GM19025 (cell line): ENCODE results near the gene ZMIZ1.

Source experiments
- ATAC-seq: cut with Tn5 transposase; IDR thresholded peaks from one replicate; pipeline ENCODE4 v1.9.1; 2021; ENCODE audit warnings: mild to moderate bottlenecking, low read depth, moderate library complexity; ENCODE audit not compliant: unreplicated experiment

ZMIZ1 gene

DNA sequence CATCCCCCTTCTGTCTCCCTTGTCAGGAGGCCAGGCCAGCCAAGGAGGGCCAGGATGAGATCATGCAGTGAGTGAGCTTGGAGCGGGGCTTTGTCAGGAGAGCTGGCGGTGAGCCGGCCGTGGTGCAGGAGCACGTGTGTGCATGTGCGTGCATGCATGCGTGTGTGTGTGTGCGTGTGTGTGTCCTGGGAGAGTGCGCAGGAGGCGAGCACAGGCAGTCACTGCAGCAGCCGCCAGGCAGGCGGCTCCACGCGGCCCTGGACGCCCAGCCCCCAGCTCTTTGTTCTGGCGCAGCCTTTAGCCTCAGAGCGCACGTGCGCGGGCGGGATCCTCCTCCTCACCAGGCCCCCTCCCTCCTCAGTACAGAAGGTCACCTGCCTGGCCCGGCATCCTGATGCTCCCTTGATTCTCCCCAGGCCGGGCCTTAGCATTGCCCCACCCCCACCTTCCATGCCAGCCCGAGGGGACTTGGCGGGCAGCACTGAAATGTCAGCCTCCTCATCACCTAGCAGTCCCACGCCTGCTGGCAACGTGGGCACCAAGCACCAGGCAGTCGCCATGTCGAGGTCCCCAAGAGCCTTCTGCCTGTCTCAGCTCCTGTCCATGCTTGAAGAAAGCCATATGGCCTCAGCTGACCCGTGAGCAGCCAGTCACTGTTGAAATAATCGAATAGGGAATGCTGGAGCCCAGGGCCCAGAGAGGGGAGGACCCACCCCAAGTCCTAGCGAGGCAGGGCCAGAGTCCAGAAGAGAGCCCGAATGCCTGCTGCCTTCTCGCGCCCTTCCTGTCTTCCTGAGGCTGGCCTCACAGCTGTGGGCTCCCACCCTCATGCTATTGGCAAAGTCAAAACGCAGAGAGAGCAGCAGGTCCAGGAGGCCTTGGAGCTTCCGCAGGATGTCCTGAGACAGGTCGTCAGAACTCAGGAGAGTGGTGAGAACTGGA lies 152.6 kb downstream of the ZMIZ1 start:
- ATAC-seq = no peak

DNA sequence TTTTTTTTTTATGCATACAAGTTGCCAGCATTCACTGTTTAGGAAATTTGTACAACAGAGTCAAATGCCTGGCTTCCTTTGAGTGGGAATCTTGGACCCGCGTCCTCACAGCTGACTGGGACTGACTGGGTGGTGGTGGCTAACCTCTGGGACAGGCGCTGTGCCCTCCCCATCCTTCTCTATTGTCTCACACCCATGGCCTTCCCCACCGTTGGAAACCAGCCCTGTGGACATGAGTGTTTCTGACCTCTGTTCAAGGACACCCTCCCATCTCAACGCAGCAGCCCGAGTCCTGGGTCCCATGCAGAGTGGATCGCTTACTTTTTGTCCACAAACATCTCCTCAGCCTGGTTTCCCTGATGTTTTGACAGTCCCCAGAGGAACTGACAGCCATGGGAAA lies 153.4 kb downstream of the ZMIZ1 start:
- ATAC-seq = no peak

GRCh38 chr10:79223091-79224048 lies 154.6 kb downstream of the ZMIZ1 start:
- no peak for ATAC-seq

DNA sequence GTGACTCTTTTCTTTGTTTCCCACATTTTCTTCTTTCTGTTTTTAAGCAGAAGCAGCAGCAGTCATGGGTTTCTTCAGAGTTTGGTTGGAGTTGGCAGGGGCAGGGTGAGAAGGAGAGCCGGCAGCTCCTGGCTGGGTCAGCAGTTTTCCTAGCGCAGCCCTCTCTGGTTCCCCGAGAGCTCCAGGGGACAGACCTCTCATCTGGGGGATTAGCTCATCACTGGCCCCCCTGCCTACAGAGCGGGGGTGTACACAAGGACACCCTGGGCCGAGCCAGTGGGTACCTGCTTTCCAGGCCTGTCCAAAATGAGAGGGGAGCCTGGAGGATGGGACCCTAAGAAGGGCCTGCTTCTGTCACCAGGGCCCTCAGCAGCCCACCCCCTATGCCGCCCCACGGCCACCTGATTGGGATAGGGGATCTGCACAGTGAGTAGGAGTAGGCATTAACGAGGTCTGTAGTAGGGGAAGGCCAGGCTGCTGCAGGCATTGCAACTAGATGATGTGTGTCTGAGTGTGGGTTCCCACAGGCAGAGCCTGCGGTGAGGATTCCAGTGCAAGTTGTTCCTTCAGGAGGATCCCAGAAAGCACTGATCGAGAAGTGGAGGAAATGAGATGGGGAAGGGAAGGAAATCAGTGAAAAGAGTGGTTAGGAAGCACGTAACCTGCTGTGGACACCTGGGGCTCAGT lies 155.6 kb downstream of the ZMIZ1 start:
- no peak for ATAC-seq

GRCh38 chr10:79224992-79225391 lies 156.2 kb downstream of the ZMIZ1 start:
- no peak for ATAC-seq

GRCh38 chr10:79226391-79227245 lies 157.9 kb downstream of the ZMIZ1 start:
- no peak for ATAC-seq

- no peak for ATAC-seq
Measured at GRCh38 chr10:79229071-79229541, 160.3 kb downstream of the ZMIZ1 start.

GRCh38 chr10:79229830-79230327 lies 161.1 kb downstream of the ZMIZ1 start:
- ATAC-seq = no peak

DNA sequence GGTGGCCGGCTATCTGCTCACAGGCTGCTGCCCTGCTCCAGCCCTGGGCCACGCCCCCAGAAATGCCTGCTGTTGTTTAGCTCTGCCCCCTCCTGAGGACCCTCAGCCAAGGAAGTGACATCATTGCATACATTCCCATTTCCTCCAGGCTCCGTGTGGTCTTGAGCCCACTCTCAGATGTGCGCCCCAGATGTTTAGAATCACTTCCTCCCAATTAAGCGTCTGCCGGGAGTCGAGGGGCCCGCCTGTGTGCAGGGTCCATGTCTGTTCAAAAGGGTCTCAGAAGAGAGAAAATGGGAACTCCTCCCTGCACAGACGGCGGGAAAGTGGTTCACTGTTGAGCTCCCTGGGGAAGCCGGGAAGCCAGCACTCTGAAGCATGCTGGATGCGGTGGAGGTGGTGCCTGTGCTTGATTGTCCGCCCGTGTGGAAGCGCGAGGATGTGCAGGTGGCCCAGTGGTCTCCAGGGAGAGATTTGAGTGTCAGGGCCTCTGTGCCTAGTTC lies 161.6 kb downstream of the ZMIZ1 start:
- ATAC-seq = no peak

DNA sequence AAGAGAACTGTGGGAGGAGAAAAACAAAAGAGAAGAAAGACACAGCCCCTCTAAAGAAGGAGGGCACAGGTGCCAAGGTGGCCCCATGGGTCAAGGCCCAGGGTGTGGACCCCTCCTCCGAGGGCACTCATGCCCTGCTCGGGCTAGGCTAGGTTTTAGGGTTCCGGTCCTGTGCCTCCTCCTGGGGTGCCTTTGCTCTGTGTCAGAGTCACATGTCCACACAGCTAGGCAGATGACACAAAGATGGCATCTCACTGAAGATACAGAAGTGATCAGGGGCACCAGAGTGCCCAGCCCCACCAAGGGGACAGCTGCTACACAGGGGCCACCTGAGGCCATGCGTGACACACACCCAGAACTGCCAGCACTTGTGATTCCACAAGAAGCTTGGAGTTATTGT lies 162.1 kb downstream of the ZMIZ1 start:
- ATAC-seq = no peak

- no peak for ATAC-seq
Measured at GRCh38 chr10:79231908-79232307, 163.1 kb downstream of the ZMIZ1 start.

GRCh38 chr10:79232864-79233263 lies 164.1 kb downstream of the ZMIZ1 start:
- no peak for ATAC-seq

DNA sequence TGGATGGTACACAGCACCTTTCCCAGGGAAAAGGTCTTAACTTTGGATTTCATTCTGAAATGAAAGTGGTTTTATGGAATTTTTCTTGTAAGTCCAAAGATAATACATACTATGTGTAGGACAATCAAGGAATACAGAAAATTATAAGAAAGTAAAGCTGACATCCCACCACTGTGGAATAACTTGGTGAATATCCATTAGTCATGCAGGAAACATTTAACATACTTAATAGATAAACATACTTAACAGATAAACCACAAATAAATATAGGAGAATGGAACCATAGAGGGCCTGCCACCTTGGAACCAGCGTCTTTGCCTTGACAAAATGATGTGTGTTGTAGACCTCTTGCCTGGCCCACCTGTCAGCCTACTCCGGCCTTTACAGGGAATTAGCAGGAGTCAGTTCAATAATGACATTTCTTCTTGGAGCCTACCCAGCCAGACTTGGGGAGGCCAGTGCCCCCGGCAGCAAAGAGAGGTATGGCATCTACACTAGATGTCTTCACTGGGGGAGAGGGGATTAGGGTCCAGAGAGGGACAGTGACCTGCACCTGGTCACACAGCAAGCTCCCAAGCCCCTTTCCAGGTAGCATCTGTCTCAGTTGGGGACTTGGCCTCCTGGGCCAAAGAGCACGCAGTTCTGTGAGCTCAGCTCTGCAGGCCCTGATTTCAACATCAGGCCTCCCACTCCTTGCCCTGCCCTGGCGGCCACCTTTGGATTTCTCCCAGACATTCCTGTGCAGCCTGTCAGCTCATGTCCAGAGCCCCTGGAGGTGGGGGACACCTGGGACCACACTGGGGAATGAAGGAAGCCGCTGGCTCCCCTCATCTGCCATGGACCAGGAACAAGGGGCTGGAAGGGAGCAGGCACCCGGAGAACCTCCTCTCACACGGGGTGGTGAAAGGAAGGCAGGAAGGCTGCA lies 165.9 kb downstream of the ZMIZ1 start:
- ATAC-seq = no peak

GRCh38 chr10:79235765-79236432 lies 167.1 kb downstream of the ZMIZ1 start:
- ATAC-seq = no peak

DNA sequence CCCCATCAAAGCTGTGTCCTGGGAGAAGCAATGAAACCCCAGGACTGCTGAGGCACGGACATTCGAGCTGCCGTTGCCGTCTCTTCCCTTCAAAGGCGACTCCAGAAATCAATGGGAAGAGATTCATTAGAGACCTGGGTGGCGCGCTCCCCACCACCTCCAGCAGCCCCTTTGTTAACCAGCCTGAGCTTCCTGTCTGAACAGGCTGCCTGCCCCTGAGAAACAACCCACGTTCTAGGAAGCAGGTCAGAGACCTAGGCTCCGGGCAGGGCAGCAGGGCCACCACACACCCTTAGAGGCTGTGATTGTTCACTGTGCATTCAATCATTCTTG lies 167.6 kb downstream of the ZMIZ1 start:
- no peak for ATAC-seq

- no peak for ATAC-seq
Measured at GRCh38 chr10:79237454-79238157, 168.8 kb downstream of the ZMIZ1 start.

DNA sequence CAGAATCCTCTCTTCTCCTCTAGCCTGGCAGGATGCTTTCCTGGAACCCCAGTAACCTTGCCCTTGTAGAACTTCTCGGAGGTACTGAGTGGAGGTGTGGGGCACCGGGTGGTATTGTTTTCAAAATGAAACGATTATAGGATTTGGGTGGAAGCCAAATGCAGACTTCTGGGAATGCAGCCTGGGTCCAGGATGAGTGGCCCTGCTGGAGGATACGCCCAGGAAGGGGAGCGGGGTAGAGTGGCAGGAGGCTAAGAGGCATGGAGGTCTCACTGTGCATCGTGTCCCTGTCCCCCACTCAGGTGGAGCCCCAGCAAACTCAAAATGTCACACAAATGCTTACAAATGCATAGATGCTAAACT lies 169.4 kb downstream of the ZMIZ1 start:
- ATAC-seq = no peak
